Thymus (tissue), 11 donors: Measurements from ENCODE around the gene ACTN2. TPM values are rescaled to one million over a fixed set of nuclear protein-coding genes. Genes with fewer than 3 reads are reported as not detected.
A peak's percentile ranks its signal among the peaks of the same experiment; 100 is the strongest.
"Not testable (repeated sequence)": the region's sequence is repeated elsewhere in the genome, so short reads cannot be mapped to it uniquely, and the experiment has no call there.

Experiments
- DNase-seq, 9 donors: peaks; one replicate each; pipeline ENCODE4 v3.0.0-alpha.2; 2013; ENCODE audit warnings: low spot score in 9 of 9, low read depth in 6 of 9, missing footprints in 1 of 9
- H3K27ac ChIP-seq, 2 donors: one replicate each; pipeline ENCODE4 v1.5.1; 2013; ENCODE audit warnings: control low read depth in 1 of 2, low read depth in 1 of 2, low read length in 1 of 2, mild to moderate bottlenecking in 1 of 2, moderate library complexity in 1 of 2
- H3K27me3 ChIP-seq, 2 donors: one replicate each; pipeline ENCODE4 v1.5.1; 2013; ENCODE audit warnings: low read length in 1 of 2; ENCODE audit not compliant: control insufficient read depth in 2 of 2, insufficient read depth in 1 of 2
- H3K36me3 ChIP-seq, 2 donors: one replicate each; pipeline ENCODE4 v1.5.1; 2013; ENCODE audit warnings: low read length in 1 of 2, mild to moderate bottlenecking in 1 of 2, moderate library complexity in 1 of 2; ENCODE audit not compliant: control insufficient read depth in 2 of 2, insufficient read depth in 2 of 2
- H3K4me1 ChIP-seq, 2 donors: one replicate each; pipeline ENCODE4 v1.5.1; 2013; ENCODE audit warnings: low read length in 2 of 2; ENCODE audit not compliant: control insufficient read depth in 2 of 2, insufficient read depth in 2 of 2
- H3K4me3 ChIP-seq, 2 donors: one replicate each; pipeline ENCODE4 v1.5.1; 2013; ENCODE audit warnings: low read length in 2 of 2, control low read depth in 1 of 2, mild to moderate bottlenecking in 1 of 2
- H3K9me3 ChIP-seq, 2 donors: one replicate each; pipeline ENCODE4 v1.5.1; 2013; ENCODE audit warnings: low read length in 1 of 2, mild to moderate bottlenecking in 1 of 2; ENCODE audit not compliant: control insufficient read depth in 2 of 2, insufficient read depth in 1 of 2
- WGBS: extraction: QIAGEN DNeasy Blood & Tissue Kit; methylation state at CpG from one replicate; pipeline ENCODE4 v1.1.7; 2013; 5-methylcytosine and 5-hydroxymethylcytosine counted together
- polyA plus RNA-seq: library from polyadenylated mRNA; stranded (reverse); fragments of 200-250 nt; gene quantifications from one replicate; pipeline ENCODE4 v1.2.3, GENCODE V29; 2013
- total RNA-seq: library from RNA; stranded (reverse); fragments of 120-200 nt; gene quantifications from one replicate; pipeline ENCODE4 v1.2.4, GENCODE V29; 2013
- donor health status: healthy.

The ACTN2 gene
- total and polyA plus RNA-seq, 2 donors: 0.38 to 1.3 TPM

- DNase-seq: no peak
- Histone ChIP-seq H3K36me3 (no peaks in the 10 kb centered on the region), H3K4me3 (no peak overlapping the region), H3K27me3 (no peaks in the 10 kb centered on the region), H3K9me3 (no peaks in the 10 kb centered on the region), H3K4me1 (no peaks in the 10 kb centered on the region), H3K27ac (no peak overlapping the region)
- WGBS: 89% methylated on average over 12 of the region's 12 CpGs
These were observed 26.3 kb upstream of the ACTN2 start for GRCh38 chr1:236659792-236660587.

- Histone ChIP-seq H3K27me3 (no peaks in the 10 kb centered on the region), H3K4me1 (no peaks in the 10 kb centered on the region), H3K27ac (no peak overlapping the region), H3K36me3 (no peaks in the 10 kb centered on the region), H3K9me3 (no peaks in the 10 kb centered on the region), H3K4me3 (no peak overlapping the region)
- DNase-seq: no peak
- WGBS: 26% methylated on average over 1 of the region's 1 CpG
These were observed 22.4 kb upstream of the ACTN2 start for GRCh38 chr1:236663934-236664333.

GRCh38 chr1:236668909-236669308, 17.4 kb upstream of the ACTN2 start:
- not testable (repeated sequence) for H3K4me3 ChIP-seq, H3K36me3 ChIP-seq, H3K9me3 ChIP-seq, H3K27ac ChIP-seq, DNase-seq, H3K4me1 ChIP-seq, H3K27me3 ChIP-seq
- WGBS: 96% methylated on average over 5 of the region's 5 CpGs

GRCh38 chr1:236670060-236670459, 16.2 kb upstream of the ACTN2 start:
- Histone ChIP-seq H3K4me3 (no peak overlapping the region), H3K9me3 (no peaks in the 10 kb centered on the region), H3K27ac (no peak overlapping the region), H3K27me3 (no peaks in the 10 kb centered on the region), H3K4me1 (no peaks in the 10 kb centered on the region), H3K36me3 (no peaks in the 10 kb centered on the region)
- no peak for DNase-seq
- 89% methylated on average over 7 of the region's 7 CpGs for WGBS

- no peak overlapping the region for H3K27ac ChIP-seq
- no peak for DNase-seq
- H3K36me3 ChIP-seq: no peaks in the 10 kb centered on the region
- no peak overlapping the region for H3K4me3 ChIP-seq
- H3K27me3 ChIP-seq: no peaks in the 10 kb centered on the region
- no peaks in the 10 kb centered on the region for H3K9me3 ChIP-seq
- WGBS: 91% methylated on average over 5 of the region's 5 CpGs
- H3K4me1 ChIP-seq: no peaks in the 10 kb centered on the region
These were observed 12.9 kb upstream of the ACTN2 start for GRCh38 chr1:236673289-236673919.

- no peaks in the 10 kb centered on the region for H3K27me3 ChIP-seq
- no peaks in the 10 kb centered on the region for H3K4me1 ChIP-seq
- 97% methylated on average over 3 of the region's 3 CpGs for WGBS
- no peaks in the 10 kb centered on the region for H3K36me3 ChIP-seq
- no peak overlapping the region for H3K4me3 ChIP-seq
- H3K27ac ChIP-seq: no peak overlapping the region
- H3K9me3 ChIP-seq: no peaks in the 10 kb centered on the region
- DNase-seq: no peak
These were observed 8.6 kb upstream of the ACTN2 start for GRCh38 chr1:236677641-236678235.

GRCh38 chr1:236681219-236681618, 5.1 kb upstream of the ACTN2 start:
- Histone ChIP-seq H3K4me3 (no peak overlapping the region), H3K9me3 (no peaks in the 10 kb centered on the region), H3K27me3 (peaks cover 0 to 9% of the 10 kb centered on the region in 2 donors), H3K27ac (no peak overlapping the region), H3K36me3 (no peaks in the 10 kb centered on the region), H3K4me1 (no peaks in the 10 kb centered on the region)
- DNase-seq: no peak
- 90% methylated on average over 3 of the region's 3 CpGs for WGBS

GRCh38 chr1:236685205-236685916, 938 bp upstream of the ACTN2 start:
- H3K27ac ChIP-seq: no peak overlapping the region
- WGBS: 88% methylated on average over 12 of the region's 12 CpGs
- H3K36me3 ChIP-seq: no peaks in the 10 kb centered on the region
- no peak for DNase-seq
- H3K4me1 ChIP-seq: peaks cover 6 to 7% of the 10 kb centered on the region in 2 donors
- no peak overlapping the region for H3K4me3 ChIP-seq
- H3K9me3 ChIP-seq: no peaks in the 10 kb centered on the region
- H3K27me3 ChIP-seq: peaks cover 19 to 29% of the 10 kb centered on the region in 2 donors

- Histone ChIP-seq H3K4me3 (peak overlapping the region in 1 of 2 donors; percentile 32), H3K4me1 (peaks cover 6 to 7% of the 10 kb centered on the region in 2 donors), H3K27me3 (peaks cover 19 to 29% of the 10 kb centered on the region in 2 donors), H3K36me3 (no peaks in the 10 kb centered on the region), H3K27ac (no peak overlapping the region), H3K9me3 (no peaks in the 10 kb centered on the region)
- 21% methylated on average over 31 of the region's 31 CpGs for WGBS
- no peak for DNase-seq
These were observed 489 bp downstream of the ACTN2 start for GRCh38 chr1:236686815-236687160.
